ENCODE data around the gene IGF2R.

IGF2R gene

GRCh38 chr6:159941286-159942113 is 27.4 kb upstream of the IGF2R start:
- ChIA-PET CTCF (interaction anchor here (0.6 to 1.5 kb wide), 5 partner anchors 22 to 1083 kb away, joined by 3 to 10 read pairs (median 4); no protein-coding TSS in a partner anchor), POLR2A (ENCODE audit: low non-redundant PET) (no interaction called here)
- no peak overlapping the region for H3K27ac ChIP-seq
- TF ChIP-seq CTCF (conservative IDR thresholded peaks at IDR 0.05; ENCODE audit: low read depth) = peak; percentile 13; the same call in 1 of the 2 replicates
- DNase-seq (ENCODE audit: low spot score) = no peak

GRCh38 chr6:159943101-159943632 is 25.7 kb upstream of the IGF2R start:
- DNase-seq (ENCODE audit: low spot score) = no peak
- ChIA-PET CTCF (interaction anchor here (0.7 kb wide), 1 partner anchor 263 kb away, joined by 3 read pairs; no protein-coding TSS in a partner anchor), POLR2A (ENCODE audit: low non-redundant PET) (no interaction called here)
- H3K27ac ChIP-seq = no peak overlapping the region
- TF ChIP-seq CTCF (conservative IDR thresholded peaks at IDR 0.05; ENCODE audit: low read depth) = no peak

- CTCF ChIA-PET = interaction anchor here (0.7 kb wide), 1 partner anchor 127 kb away, joined by 4 read pairs; no protein-coding TSS in a partner anchor
- POLR2A ChIA-PET (ENCODE audit: low non-redundant PET) = no interaction called here
These were observed 24.8 kb upstream of the IGF2R start for GRCh38 chr6:159943968-159944598.

GRCh38 chr6:159945801-159946392 is 23.0 kb upstream of the IGF2R start:
- ChIA-PET CTCF (no interaction called here), POLR2A (ENCODE audit: low non-redundant PET) (no interaction called here)

More at GRCh38 chr6:159943968-159944598, 24.8 kb upstream of the IGF2R start:
- no peak for DNase-seq (ENCODE audit: low spot score)
- TF ChIP-seq CTCF (conservative IDR thresholded peaks at IDR 0.05; ENCODE audit: low read depth) = no peak
- H3K27ac ChIP-seq = no peak overlapping the region

GRCh38 chr6:159946912-159947311 is 22.0 kb upstream of the IGF2R start:
- no peak for DNase-seq (ENCODE audit: low spot score)
- no peak for TF ChIP-seq CTCF (conservative IDR thresholded peaks at IDR 0.05; ENCODE audit: low read depth)
- ChIA-PET POLR2A (ENCODE audit: low non-redundant PET) (no interaction called here), CTCF (no interaction called here)
- H3K27ac ChIP-seq = no peak overlapping the region

More at GRCh38 chr6:159945801-159946392, 23.0 kb upstream of the IGF2R start:
- no peak for DNase-seq (ENCODE audit: low spot score)
- TF ChIP-seq CTCF (conservative IDR thresholded peaks at IDR 0.05; ENCODE audit: low read depth) = no peak
- no peak overlapping the region for H3K27ac ChIP-seq

GRCh38 chr6:159948199-159948598 is 20.7 kb upstream of the IGF2R start:
- ChIA-PET CTCF (no interaction called here), POLR2A (ENCODE audit: low non-redundant PET) (no interaction called here)
- DNase-seq (ENCODE audit: low spot score) = no peak
- TF ChIP-seq CTCF (conservative IDR thresholded peaks at IDR 0.05; ENCODE audit: low read depth) = no peak
- no peak overlapping the region for H3K27ac ChIP-seq
